Femur (tissue), 1 donor: ENCODE measurements around the gene ADCY4.

Experiments used
- DNase-seq: peaks from one replicate; pipeline ENCODE4 v3.0.0-alpha.2; 2017

Gene ADCY4

GRCh38 chr14:24337824-24338175 is 2.9 kb upstream of the ADCY4 start:
- DNase-seq, result no peak

DNA sequence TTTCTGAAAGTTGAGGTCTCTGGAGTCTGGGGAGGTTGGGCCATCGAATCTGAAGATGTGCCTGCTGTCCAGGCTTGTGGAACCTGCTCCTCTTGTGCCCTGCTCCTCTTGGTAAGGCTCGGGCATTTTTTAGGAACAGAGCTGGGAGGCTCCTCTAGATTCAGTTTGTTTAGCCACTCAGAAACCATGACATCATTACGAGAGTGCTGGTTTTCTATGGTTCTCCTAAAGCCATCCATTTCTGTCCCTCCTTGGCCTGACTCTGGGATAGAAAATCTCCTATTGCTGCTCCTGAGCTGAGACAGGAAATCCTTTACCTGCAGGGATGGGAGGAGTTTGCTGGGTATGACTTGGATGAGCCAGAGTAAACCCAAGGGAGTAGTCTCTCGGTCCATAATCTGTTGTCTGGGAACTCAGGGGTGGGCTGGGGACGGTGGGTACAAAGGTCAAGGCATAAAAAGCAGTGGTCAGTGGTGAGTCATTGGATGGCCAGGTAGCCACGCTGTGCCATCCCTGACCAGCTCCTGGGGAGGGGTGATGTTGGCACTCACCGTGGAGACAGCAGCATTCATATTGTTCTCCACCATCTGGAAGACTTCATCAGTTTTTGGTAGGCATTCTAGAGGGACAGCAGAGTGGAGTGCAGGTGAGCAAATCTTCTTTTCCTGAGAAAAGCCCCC is 2.4 kb upstream of the ADCY4 start:
- DNase-seq, result no peak

- DNase-seq, result peak; percentile 44
These were observed 745 bp upstream of the ADCY4 start for GRCh38 chr14:24335461-24336171.

DNA sequence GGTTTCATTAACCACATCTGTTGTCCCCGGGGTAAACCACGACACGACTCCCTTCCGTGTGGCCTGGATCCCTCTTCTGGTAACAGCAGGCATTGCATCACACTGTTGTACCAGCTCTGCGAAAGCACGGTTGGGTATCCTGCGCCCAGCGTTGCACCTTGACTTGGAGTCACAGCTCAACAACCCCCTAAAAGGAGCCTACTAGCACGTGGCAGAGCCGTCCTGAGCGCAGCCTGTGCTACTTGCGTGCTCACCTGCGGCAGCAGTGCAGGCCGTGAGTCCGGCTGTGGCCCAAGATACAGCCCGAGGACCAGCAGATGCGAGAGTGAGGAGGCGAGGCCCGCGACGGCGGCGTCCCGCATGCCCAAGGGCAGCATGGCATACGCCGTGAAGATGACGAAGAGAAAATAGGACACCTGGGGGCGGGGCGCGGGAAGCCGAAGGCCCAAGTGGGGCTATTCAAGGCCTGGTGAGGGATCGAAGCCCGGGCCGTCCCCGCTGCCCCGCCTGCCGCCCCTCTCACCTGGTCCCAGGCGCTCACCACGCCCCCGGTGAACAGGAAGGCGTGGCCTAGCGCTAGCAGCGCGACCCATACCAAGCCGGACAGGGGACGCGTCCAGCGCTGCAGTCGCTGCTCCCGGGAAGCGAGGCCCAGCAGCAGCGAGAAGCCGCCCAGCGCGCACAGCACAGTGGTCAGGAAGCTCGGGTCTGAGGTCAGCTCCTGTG is 2.4 kb downstream of the ADCY4 start:
- DNase-seq, result peak; percentile 69

- no peak for DNase-seq
These were observed 3.1 kb downstream of the ADCY4 start for GRCh38 chr14:24331731-24332267.

DNA sequence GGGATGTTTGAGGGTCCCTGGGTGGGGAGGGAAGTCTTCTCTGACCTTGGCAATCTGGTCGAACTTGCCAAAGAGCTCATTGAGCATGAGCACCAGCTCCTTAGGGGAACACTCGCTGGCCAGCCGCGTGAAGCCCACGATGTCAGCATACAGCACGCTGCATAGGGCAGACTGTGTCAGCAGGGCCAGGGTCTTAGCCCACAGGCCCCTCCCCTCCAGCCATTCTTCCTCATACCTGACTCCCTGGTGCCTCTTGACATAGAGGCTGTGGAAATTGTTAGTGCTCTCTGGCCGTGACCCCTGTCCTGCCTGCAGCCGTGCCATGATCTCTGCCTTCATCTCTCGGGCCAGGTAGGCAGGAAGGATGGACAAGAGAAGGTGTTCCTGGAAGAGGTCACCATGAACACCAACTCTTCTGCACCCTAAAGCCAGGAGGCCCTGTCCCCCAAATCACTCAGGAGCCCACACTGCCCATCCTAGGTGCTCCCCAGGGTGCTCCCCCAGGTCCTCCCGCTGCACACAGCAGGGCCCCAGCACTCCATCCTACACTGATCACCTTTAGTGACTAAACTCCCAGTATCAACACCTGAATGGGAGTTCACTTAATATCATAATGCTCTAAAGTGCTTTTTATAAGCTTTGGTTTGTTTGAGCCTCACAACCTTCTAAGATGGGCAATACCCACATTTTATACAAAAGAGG is 3.7 kb downstream of the ADCY4 start:
- DNase-seq, result no peak

- no peak for DNase-seq
These were observed 5.1 kb downstream of the ADCY4 start for GRCh38 chr14:24329736-24330135.

GRCh38 chr14:24329073-24329663 is 5.7 kb downstream of the ADCY4 start:
- DNase-seq, result no peak

DNA sequence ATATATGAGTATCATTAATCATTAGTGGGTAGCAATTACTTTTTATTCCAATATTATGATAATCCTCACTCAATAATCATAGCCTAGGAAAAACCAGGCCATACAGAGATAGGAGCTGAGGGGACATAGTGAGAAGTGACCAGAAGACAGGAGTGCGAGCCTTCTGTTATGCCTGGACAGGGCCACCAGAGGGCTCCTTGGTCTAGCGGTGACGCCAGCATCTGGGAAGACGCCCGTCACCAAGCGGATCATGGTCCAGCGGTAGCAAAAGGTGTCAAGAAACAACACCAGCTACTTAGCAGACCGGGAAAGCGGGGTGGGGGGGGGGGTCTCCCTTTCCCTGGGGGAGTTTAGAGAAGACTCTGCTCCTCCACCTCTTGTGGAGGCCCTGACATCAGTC is 7.0 kb downstream of the ADCY4 start:
- peak; percentile 51 for DNase-seq

GRCh38 chr14:24327303-24327702 is 7.6 kb downstream of the ADCY4 start:
- no peak for DNase-seq

- no peak for DNase-seq
These were observed 8.9 kb downstream of the ADCY4 start for GRCh38 chr14:24325963-24326362.

DNA sequence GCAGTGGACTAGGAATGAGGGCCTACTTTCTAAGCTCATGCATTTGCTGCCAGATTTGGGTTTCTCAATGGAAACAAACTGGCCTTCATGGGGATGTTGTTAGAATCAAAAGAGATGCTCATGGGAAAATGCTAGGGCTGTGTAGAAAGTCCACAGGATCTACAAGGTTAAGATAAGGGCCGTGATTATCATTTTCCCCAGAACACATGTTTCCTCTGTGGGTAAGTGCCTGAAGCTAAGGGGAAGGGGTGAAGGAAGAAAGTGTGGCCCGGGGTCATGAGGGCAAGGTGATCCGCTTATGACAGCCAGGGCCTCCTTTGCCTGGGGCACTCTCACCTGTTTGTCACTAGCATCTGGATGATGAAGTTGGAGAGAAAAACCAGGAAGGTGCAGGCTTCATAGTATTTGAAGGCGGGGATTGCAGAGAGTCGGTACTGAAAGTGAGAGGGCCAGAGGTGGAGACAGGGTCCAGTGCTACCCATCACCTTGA is 9.8 kb downstream of the ADCY4 start:
- DNase-seq, result no peak

DNA sequence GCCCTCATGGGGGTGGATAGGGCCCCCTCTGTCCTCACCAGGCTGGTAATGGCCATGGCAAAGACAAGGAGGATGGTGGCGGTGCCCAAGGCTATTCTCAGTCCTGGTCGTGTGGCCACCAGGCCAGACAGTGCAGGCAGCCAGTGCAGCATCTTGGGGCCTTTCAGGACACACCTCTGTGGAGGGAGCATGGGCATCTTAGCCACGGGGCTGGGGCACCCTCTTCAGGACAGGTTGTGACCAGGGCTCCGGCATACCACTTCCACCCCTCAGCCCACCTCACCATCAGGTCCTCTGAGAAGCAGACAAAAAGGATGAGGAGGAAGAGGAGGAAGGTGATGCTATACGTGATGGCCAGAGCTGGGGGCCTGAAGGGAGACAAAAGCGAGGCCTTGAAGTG is 10.8 kb downstream of the ADCY4 start:
- no peak for DNase-seq

- DNase-seq, result no peak
These were observed 11.5 kb downstream of the ADCY4 start for GRCh38 chr14:24323341-24323740.

- DNase-seq, result no peak
These were observed 12.2 kb downstream of the ADCY4 start for GRCh38 chr14:24322672-24323071.

GRCh38 chr14:24321212-24321975 is 13.5 kb downstream of the ADCY4 start:
- DNase-seq, result no peak

DNA sequence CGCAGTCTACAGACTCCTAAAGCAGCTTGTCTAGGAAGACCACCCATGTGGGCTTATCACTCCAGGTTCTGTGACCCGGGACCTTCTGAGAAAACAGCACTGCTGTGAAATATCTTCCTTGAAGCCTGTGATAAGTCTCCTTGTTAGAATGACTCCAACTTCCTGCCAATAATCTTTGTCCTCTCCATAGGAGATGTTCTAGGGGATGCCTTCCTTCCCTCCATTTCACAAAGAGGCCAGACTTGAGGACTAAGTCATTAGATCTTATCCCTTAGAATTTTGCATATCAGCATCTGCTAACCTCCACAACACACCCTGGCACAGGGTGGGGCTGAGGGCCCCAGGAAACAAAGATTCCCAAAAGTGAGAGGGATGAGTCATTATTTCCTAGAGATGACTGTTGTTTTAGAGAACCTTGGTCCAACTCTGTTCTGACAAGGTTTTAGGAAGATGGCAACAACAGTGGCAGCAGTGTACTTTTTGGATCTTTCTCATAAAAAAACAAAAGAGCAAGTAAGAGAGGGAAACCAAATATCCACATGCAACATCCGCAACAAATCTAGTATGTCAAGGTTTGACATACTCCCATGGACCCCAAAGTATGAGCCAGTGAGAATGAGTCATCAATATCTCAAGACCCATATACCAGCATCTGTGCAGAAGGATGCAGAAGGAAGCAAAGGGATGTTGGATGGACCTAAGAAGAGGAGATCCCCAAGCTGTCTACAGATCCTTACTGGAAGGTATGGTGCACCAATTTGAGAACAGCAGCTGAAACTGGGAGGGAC is 17.5 kb downstream of the ADCY4 start:
- DNase-seq, result no peak

DNA sequence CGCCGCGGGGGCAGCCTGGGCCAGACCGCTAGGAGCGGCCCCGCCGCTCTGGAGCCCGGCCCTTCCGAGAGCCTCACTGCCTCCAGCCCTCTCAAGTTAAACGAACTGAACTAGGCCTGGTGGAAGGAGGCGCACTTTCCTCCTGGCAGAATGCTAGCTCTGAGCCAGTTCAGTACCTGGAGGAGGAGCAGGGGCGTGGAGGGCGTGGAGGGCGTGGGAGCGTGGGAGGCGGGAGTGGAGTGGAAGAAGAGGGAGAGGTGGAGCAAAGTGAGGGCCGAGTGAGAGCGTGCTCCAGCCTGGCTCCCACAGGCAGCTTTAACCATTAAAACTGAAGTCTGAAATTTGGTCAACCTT is 18.3 kb downstream of the ADCY4 start:
- no peak for DNase-seq

GRCh38 chr14:24315807-24316596 is 18.9 kb downstream of the ADCY4 start:
- peak; percentile 50 for DNase-seq

GRCh38 chr14:24315243-24315806 is 19.5 kb downstream of the ADCY4 start:
- no peak for DNase-seq
